Left ventricle myocardium superior (tissue), 1 donor: ENCODE data around the gene SMAD5. TPM values are rescaled to one million over a fixed set of nuclear protein-coding genes. Genes with fewer than 3 reads are reported as not detected.

Experiments used
- ATAC-seq: fragments of 200-7000 bp; cut with Tn5 transposase; one replicate; pipeline ENCODE4 v1.9.1; 2020; ENCODE audit warnings: mild to moderate bottlenecking, moderate library complexity
- DNase-seq: peaks from one replicate; pipeline ENCODE4 v3.0.0-alpha.2; 2020
- intact Hi-C: fragments of 100-400 bp; cut with micrococcal nuclease; formaldehyde crosslinking; loops from one replicate; pipeline ENCODE4 v1.11.0; 2022
- total RNA-seq: library from RNA; stranded (reverse); fragmentation: NEBNext Ultra II Directional; extraction: Animal tissue kit (Norgen Biotek cat#: 25700); gene quantifications from one replicate; pipeline ENCODE4 v1.2.1, GENCODE V29; 2021
- donor health status: DM: no; HTN: yes; CAD: no; lungs with severe emphysema.

Gene SMAD5
- total RNA-seq, 1 donor from 2014 or later = 41.7 TPM

- no peak for ATAC-seq
- intact Hi-C loops = no loop called here
- DNase-seq = no peak
These were observed 75.0 kb downstream of the SMAD5 start for GRCh38 chr5:136207631-136208030.

- intact Hi-C loops = no loop called here
- ATAC-seq = no peak
- DNase-seq = no peak
These were observed 76.3 kb downstream of the SMAD5 start for GRCh38 chr5:136208916-136209315.

GRCh38 chr5:136209346-136209910, 76.8 kb downstream of the SMAD5 start:
- intact Hi-C loops = no loop called here
- ATAC-seq = no peak
- DNase-seq = no peak

- DNase-seq = no peak
- intact Hi-C loops = loop anchor here (5.0 to 10.0 kb wide), 2 partner anchors 265 to 323 kb away; no protein-coding TSS in a partner anchor
- ATAC-seq = no peak
These were observed 77.6 kb downstream of the SMAD5 start for GRCh38 chr5:136210259-136210658.

- intact Hi-C loops = loop anchor here (5.0 to 10.0 kb wide), 2 partner anchors 267 to 324 kb away; no protein-coding TSS in a partner anchor
- no peak for DNase-seq
- no peak for ATAC-seq
These were observed 78.8 kb downstream of the SMAD5 start for GRCh38 chr5:136211282-136212040.

GRCh38 chr5:136212252-136212721, 79.6 kb downstream of the SMAD5 start:
- peak; percentile 73 for DNase-seq
- intact Hi-C loops = loop anchor here (5.0 to 10.0 kb wide), 2 partner anchors 267 to 325 kb away; no protein-coding TSS in a partner anchor
- ATAC-seq = peak; percentile 58

GRCh38 chr5:136213919-136214493, 81.4 kb downstream of the SMAD5 start:
- no peak for ATAC-seq
- intact Hi-C loops = loop anchor here (5.0 to 10.0 kb wide), 2 partner anchors 269 to 327 kb away; no protein-coding TSS in a partner anchor
- DNase-seq = no peak

- ATAC-seq = no peak
- intact Hi-C loops = loop anchor here (10.0 kb wide), 1 partner anchor 271 kb away; no protein-coding TSS in a partner anchor
- no peak for DNase-seq
These were observed 83.2 kb downstream of the SMAD5 start for GRCh38 chr5:136215812-136216211.

GRCh38 chr5:136216230-136216629, 83.6 kb downstream of the SMAD5 start:
- no peak for ATAC-seq
- intact Hi-C loops = loop anchor here (10.0 kb wide), 1 partner anchor 271 kb away; no protein-coding TSS in a partner anchor

GRCh38 chr5:136221340-136221739, 88.7 kb downstream of the SMAD5 start:
- intact Hi-C loops = no loop called here
- no peak for DNase-seq
- no peak for ATAC-seq

More at GRCh38 chr5:136216230-136216629, 83.6 kb downstream of the SMAD5 start:
- no peak for DNase-seq

GRCh38 chr5:136222580-136223235, 90.1 kb downstream of the SMAD5 start:
- intact Hi-C loops = no loop called here
- DNase-seq (no peak), ATAC-seq (no peak)

GRCh38 chr5:136225796-136226195, 93.2 kb downstream of the SMAD5 start:
- intact Hi-C loops = no loop called here
- DNase-seq (no peak), ATAC-seq (no peak)

GRCh38 chr5:136226401-136226800, 93.8 kb downstream of the SMAD5 start:
- no peak for DNase-seq
- ATAC-seq = no peak
- intact Hi-C loops = no loop called here

- intact Hi-C loops = no loop called here
- no peak for ATAC-seq
- DNase-seq = no peak
These were observed 95.6 kb downstream of the SMAD5 start for GRCh38 chr5:136228136-136228757.

GRCh38 chr5:136230176-136230575, 97.5 kb downstream of the SMAD5 start:
- DNase-seq (no peak), ATAC-seq (no peak)
- intact Hi-C loops = no loop called here

- DNase-seq = no peak
- intact Hi-C loops = no loop called here
- ATAC-seq = no peak
These were observed 99.7 kb downstream of the SMAD5 start for GRCh38 chr5:136232316-136232715.
